ENCODE results near the gene SH3RF1. TPM values are rescaled to one million over a fixed set of nuclear protein-coding genes. Genes with fewer than 3 reads are reported as not detected.

The SH3RF1 gene
- total and polyA plus RNA-seq, 2 of the 8 experiments (the other 6 are each of a cell fraction or from before 2014, with no cell fraction given) = 6.9 to 15.1 TPM

DNA sequence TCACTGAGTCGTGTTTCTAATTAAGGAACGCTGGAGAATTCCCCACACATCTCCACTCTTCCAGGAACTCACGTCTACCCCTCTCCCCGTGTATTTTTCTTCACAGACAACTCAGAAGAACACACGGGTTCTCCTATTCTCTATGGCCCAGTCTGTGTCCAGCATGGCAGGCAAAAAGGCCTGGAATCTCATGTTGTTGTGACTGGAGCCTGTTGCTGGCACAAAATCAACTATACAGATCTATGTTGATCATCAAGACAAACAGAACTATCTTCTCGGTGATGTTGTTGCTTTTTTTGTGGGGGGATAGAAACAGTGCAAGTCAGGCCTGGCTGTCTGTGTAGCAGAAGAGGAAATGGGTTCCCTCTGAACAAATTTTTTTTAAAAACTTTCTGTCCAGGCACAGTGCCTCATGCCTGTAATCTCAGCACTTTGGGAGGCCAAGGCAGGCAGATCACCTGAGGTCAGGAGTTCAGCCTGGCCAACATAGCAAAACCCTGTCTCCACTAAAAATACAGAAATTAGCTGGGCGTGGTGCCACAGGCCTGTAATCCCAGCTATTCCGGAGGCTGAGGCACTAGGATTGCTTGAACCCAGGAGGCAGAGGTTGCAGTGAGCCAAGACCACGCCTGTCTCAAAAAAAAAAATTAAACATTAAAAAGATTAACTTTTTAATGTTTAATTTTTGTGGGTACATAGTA, 210.2 kb downstream of the SH3RF1 start (continued):
- TF ChIP-seq, protein P1, sequence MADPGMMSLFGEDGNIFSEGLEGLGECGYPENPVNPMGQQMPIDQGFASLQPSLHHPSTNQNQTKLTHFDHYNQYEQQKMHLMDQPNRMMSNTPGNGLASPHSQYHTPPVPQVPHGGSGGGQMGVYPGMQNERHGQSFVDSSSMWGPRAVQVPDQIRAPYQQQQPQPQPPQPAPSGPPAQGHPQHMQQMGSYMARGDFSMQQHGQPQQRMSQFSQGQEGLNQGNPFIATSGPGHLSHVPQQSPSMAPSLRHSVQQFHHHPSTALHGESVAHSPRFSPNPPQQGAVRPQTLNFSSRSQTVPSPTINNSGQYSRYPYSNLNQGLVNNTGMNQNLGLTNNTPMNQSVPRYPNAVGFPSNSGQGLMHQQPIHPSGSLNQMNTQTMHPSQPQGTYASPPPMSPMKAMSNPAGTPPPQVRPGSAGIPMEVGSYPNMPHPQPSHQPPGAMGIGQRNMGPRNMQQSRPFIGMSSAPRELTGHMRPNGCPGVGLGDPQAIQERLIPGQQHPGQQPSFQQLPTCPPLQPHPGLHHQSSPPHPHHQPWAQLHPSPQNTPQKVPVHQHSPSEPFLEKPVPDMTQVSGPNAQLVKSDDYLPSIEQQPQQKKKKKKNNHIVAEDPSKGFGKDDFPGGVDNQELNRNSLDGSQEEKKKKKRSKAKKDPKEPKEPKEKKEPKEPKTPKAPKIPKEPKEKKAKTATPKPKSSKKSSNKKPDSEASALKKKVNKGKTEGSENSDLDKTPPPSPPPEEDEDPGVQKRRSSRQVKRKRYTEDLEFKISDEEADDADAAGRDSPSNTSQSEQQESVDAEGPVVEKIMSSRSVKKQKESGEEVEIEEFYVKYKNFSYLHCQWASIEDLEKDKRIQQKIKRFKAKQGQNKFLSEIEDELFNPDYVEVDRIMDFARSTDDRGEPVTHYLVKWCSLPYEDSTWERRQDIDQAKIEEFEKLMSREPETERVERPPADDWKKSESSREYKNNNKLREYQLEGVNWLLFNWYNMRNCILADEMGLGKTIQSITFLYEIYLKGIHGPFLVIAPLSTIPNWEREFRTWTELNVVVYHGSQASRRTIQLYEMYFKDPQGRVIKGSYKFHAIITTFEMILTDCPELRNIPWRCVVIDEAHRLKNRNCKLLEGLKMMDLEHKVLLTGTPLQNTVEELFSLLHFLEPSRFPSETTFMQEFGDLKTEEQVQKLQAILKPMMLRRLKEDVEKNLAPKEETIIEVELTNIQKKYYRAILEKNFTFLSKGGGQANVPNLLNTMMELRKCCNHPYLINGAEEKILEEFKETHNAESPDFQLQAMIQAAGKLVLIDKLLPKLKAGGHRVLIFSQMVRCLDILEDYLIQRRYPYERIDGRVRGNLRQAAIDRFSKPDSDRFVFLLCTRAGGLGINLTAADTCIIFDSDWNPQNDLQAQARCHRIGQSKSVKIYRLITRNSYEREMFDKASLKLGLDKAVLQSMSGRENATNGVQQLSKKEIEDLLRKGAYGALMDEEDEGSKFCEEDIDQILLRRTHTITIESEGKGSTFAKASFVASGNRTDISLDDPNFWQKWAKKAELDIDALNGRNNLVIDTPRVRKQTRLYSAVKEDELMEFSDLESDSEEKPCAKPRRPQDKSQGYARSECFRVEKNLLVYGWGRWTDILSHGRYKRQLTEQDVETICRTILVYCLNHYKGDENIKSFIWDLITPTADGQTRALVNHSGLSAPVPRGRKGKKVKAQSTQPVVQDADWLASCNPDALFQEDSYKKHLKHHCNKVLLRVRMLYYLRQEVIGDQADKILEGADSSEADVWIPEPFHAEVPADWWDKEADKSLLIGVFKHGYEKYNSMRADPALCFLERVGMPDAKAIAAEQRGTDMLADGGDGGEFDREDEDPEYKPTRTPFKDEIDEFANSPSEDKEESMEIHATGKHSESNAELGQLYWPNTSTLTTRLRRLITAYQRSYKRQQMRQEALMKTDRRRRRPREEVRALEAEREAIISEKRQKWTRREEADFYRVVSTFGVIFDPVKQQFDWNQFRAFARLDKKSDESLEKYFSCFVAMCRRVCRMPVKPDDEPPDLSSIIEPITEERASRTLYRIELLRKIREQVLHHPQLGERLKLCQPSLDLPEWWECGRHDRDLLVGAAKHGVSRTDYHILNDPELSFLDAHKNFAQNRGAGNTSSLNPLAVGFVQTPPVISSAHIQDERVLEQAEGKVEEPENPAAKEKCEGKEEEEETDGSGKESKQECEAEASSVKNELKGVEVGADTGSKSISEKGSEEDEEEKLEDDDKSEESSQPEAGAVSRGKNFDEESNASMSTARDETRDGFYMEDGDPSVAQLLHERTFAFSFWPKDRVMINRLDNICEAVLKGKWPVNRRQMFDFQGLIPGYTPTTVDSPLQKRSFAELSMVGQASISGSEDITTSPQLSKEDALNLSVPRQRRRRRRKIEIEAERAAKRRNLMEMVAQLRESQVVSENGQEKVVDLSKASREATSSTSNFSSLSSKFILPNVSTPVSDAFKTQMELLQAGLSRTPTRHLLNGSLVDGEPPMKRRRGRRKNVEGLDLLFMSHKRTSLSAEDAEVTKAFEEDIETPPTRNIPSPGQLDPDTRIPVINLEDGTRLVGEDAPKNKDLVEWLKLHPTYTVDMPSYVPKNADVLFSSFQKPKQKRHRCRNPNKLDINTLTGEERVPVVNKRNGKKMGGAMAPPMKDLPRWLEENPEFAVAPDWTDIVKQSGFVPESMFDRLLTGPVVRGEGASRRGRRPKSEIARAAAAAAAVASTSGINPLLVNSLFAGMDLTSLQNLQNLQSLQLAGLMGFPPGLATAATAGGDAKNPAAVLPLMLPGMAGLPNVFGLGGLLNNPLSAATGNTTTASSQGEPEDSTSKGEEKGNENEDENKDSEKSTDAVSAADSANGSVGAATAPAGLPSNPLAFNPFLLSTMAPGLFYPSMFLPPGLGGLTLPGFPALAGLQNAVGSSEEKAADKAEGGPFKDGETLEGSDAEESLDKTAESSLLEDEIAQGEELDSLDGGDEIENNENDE (IDR thresholded peaks at IDR 0.05; ENCODE audit: insufficient replicate concordance, low read length) = no peak
- TF ChIP-seq, protein P2, sequence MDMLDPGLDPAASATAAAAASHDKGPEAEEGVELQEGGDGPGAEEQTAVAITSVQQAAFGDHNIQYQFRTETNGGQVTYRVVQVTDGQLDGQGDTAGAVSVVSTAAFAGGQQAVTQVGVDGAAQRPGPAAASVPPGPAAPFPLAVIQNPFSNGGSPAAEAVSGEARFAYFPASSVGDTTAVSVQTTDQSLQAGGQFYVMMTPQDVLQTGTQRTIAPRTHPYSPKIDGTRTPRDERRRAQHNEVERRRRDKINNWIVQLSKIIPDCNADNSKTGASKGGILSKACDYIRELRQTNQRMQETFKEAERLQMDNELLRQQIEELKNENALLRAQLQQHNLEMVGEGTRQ (IDR thresholded peaks at IDR 0.05; ENCODE audit: low read length) = no peak
